SJSA1 (cell line): ENCODE measurements around the gene MAPK14. TPM values are rescaled to one million over a fixed set of nuclear protein-coding genes. Genes with fewer than 3 reads are reported as not detected.

Experiments
- DNase-seq, 2 experiments: peaks; one replicate each; pipeline ENCODE4 v3.0.0-alpha.2; 2015 to 2020; ENCODE audit warnings: low spot score in 2 of 2, low read depth in 1 of 2
- H3K27ac ChIP-seq: fragments of 250-450 bp; sonication (Bioruptor Pico); 2 replicates; pipeline ENCODE4 v1.5.1; 2020; ENCODE audit warnings: mild to moderate bottlenecking, moderate library complexity
- H3K27me3 ChIP-seq: fragments of 250-450 bp; sonication (Bioruptor Pico); replicated peaks from 2 replicates; pipeline ENCODE4 v1.5.1; 2020; ENCODE audit warnings: mild to moderate bottlenecking, moderate library complexity
- H3K36me3 ChIP-seq: fragments of 250-450 bp; sonication (Bioruptor Pico); 2 replicates; pipeline ENCODE4 v1.5.1; 2020; ENCODE audit warnings: mild to moderate bottlenecking
- H3K4me1 ChIP-seq: fragments of 250-450 bp; sonication (Bioruptor Pico); replicated peaks from 2 replicates; pipeline ENCODE4 v1.6.1; 2021; ENCODE audit warnings: mild to moderate bottlenecking
- H3K4me3 ChIP-seq: fragments of 250-450 bp; sonication (Bioruptor Pico); 2 replicates; pipeline ENCODE4 v1.5.1; 2020; ENCODE audit warnings: mild to moderate bottlenecking
- H3K9me3 ChIP-seq: fragments of 250-450 bp; sonication (Bioruptor Pico); replicated peaks from 2 replicates; pipeline ENCODE4 v1.5.1; 2020; ENCODE audit warnings: mild to moderate bottlenecking
- total RNA-seq: library from RNA; depleted of rRNA; stranded (reverse); fragments of >200 nt; shearing (Covaris generic); gene quantifications from 2 replicates; pipeline ENCODE4 v1.2.3, GENCODE V29; 2014

MAPK14 gene
- total RNA-seq, 1 experiment from 2014 or later: 60.9 TPM

DNA sequence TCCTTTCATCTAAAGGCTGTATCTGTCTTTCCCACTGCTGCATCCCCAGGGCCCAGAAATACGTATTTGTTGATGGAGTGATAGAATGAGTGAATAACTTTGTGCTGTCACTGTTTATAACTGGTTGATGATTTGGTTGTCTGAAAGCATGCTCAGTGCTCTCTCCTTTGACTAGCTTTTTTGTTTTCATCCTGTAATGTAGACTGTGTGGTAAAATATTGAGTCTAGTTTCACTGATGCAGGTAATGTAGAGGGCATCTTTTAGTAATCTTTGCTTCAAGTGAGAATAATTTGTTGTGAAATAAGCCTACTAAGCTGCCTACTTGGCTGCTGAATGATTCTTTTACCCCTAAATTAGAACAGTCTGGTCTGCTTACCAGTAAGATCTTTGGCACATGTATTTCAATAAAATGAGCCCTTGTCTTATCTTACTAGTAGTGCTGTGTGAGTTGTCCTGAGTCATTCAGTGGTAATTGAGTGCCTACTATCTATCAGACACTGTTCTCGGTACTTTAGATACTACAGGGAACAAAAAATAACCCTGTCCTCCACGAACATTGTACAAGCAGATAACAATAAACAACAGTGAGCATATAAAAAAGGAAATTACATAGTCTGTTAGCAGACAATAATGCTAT is 39.9 kb downstream of the MAPK14 start:
- DNase-seq: no peak
- Histone ChIP-seq H3K36me3 (peaks cover 7% of the 10 kb centered on the region), H3K27ac (no peak overlapping the region), H3K9me3 (no peaks in the 10 kb centered on the region), H3K4me3 (no peak overlapping the region), H3K27me3 (no peaks in the 10 kb centered on the region), H3K4me1 (no peaks in the 10 kb centered on the region)

DNA sequence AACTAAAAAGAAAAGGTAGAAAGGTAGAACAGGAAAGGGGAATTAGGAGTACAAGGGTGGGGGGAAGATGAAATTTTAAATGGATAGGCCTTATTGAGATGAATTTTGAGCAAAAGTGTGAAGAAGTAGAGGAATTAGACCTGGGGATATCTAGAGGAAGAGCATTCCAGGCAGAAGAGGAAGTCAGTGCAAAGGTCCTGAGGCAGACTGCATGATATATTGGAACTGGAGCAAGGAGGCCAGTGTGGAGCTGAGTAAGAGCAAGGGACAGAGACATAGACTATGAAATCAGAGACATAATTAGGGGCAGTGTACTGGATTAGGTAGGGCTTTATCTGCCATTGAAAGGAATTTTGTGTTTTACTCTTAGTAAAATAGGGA is 40.4 kb downstream of the MAPK14 start:
- peaks cover 2% of the 10 kb centered on the region for H3K36me3 ChIP-seq

DNA sequence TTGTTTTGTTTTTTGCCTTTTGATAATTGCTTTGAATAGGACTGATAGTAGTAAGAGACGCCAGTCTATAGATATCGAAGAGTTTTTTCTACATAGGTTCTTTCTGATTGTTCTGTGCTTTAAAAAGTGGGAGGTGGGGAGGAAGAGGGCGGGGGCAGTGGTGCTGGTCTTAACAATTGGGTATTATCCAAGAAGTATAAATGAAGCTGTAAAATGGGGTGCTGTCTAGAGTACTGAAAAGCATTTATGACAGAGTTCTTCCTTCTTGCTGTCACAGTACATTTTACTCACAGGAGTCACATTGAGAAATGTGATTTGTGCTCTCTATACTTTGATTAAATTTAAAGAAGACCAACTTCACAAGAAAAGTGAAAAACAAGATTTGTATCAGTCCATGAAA is 41.0 kb downstream of the MAPK14 start:
- H3K27me3 ChIP-seq: no peaks in the 10 kb centered on the region
- no peaks in the 10 kb centered on the region for H3K4me1 ChIP-seq
- H3K36me3 ChIP-seq: peaks cover 1% of the 10 kb centered on the region
- no peak overlapping the region for H3K4me3 ChIP-seq
- DNase-seq: no peak
- no peaks in the 10 kb centered on the region for H3K9me3 ChIP-seq
- H3K27ac ChIP-seq: no peak overlapping the region

More for the DNA sequence above, 40.4 kb downstream of the MAPK14 start:
- Histone ChIP-seq H3K9me3 (no peaks in the 10 kb centered on the region), H3K27me3 (no peaks in the 10 kb centered on the region), H3K4me3 (no peak overlapping the region), H3K4me1 (no peaks in the 10 kb centered on the region), H3K27ac (no peak overlapping the region)
- no peak for DNase-seq

DNA sequence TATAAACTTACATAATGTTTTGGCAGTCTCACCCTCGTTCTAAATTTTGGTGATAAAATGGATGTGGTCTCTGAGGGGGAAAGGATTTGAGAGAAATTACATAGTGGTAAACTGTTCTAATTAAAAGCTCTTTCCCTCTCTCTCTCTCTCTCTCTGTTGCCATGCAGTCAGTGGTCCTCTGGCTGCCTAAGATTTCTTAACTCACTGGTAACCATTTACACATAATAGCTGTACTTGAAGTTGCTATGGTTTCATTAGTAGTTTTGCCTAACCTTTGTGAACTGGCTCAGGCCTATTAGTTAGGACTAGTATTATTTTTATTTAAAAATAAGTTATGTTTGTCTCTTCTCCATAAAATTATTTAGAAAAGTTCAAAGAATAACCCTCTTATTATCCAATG is 42.0 kb downstream of the MAPK14 start:
- no peak for DNase-seq
- Histone ChIP-seq H3K27ac (no peak overlapping the region), H3K36me3 (peaks cover 8% of the 10 kb centered on the region), H3K4me1 (no peaks in the 10 kb centered on the region), H3K27me3 (no peaks in the 10 kb centered on the region), H3K9me3 (no peaks in the 10 kb centered on the region), H3K4me3 (no peak overlapping the region)

DNA sequence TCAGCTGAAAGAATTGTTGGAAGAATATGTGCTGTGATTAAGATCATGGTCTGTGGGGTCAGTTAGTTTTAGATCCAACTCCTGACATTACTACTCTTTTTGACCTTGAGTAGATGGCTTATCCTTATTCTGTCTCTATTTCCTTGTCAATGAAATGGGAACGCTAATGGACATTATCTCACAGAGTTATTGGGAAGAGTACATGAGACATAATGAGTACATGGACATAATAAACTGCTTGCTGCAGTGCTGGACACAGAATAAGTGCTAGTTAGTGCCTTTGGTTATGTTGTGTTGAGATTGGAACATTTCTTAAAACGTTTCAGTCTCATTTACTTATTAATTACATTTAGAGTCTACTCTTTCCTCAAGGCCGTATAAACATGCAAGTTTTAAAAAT is 42.6 kb downstream of the MAPK14 start:
- H3K4me3 ChIP-seq: no peak overlapping the region
- no peaks in the 10 kb centered on the region for H3K9me3 ChIP-seq
- H3K4me1 ChIP-seq: no peaks in the 10 kb centered on the region
- H3K27me3 ChIP-seq: no peaks in the 10 kb centered on the region
- no peak for DNase-seq
- H3K36me3 ChIP-seq: peaks cover 9% of the 10 kb centered on the region
- no peak overlapping the region for H3K27ac ChIP-seq

DNA sequence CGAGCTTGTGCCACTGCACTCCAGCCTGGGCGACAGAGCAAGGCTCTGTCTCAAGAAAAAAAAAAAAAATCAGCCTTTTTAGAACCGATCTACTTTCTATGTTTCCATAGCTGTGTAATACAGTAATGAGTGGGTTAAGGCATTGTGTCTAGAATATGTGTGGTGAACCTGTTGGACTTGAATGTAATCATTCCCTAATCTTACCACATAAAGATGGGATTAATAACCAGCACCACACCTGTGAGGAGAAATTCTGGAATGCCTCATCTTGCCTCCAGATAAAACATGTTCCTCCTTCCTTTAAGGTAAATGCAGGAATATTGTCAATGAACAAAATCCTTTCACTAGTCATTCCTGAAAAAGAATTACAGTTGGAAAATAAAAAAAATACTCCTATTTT is 43.7 kb downstream of the MAPK14 start:
- no peaks in the 10 kb centered on the region for H3K4me1 ChIP-seq
- no peaks in the 10 kb centered on the region; the same call in 1 of the 2 replicates for H3K27me3 ChIP-seq
- no peak for DNase-seq
- no peaks in the 10 kb centered on the region for H3K9me3 ChIP-seq
- H3K4me3 ChIP-seq: no peak overlapping the region
- peaks cover 18% of the 10 kb centered on the region for H3K36me3 ChIP-seq
- H3K27ac ChIP-seq: no peak overlapping the region

DNA sequence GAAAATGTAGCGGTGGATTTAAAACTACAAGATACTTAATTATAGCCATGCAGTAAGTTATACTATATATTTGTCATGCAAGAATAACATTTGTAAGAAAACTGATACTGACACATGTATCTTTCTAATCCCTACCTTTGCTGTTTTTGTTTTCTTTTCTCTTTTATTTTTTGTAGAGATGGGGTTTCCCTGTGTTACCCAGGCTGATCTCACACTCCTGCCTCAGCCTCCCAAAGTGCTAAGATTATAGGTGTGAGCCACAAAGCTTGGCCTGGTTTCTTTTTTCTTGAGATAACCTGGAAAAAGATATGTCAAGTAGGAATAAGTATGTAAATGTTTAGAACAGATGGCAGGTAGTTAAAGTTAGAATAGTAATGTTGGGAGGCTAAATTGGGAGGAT is 44.1 kb downstream of the MAPK14 start:
- no peak overlapping the region for H3K27ac ChIP-seq
- no peaks in the 10 kb centered on the region; the same call in 1 of the 2 replicates for H3K27me3 ChIP-seq
- H3K9me3 ChIP-seq: no peaks in the 10 kb centered on the region
- peaks cover 22% of the 10 kb centered on the region for H3K36me3 ChIP-seq
- no peaks in the 10 kb centered on the region for H3K4me1 ChIP-seq
- no peak overlapping the region for H3K4me3 ChIP-seq
- no peak for DNase-seq

DNA sequence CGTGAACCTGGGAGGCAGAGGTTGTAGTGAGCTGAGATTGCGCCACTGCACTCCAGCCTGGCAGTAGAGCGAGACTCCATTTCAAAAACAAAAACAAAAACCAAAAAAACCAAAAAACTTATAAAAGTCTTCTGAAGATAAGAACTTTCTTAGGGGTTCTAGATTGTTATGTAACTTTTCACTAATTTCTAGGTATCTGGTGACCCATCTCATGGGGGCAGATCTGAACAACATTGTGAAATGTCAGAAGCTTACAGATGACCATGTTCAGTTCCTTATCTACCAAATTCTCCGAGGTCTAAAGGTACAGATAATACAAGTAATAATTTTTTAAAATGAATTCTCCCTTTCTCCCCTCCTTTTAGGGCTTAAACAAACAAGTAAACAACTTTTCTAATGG is 45.1 kb downstream of the MAPK14 start:
- H3K36me3 ChIP-seq: peaks cover 32% of the 10 kb centered on the region

DNA sequence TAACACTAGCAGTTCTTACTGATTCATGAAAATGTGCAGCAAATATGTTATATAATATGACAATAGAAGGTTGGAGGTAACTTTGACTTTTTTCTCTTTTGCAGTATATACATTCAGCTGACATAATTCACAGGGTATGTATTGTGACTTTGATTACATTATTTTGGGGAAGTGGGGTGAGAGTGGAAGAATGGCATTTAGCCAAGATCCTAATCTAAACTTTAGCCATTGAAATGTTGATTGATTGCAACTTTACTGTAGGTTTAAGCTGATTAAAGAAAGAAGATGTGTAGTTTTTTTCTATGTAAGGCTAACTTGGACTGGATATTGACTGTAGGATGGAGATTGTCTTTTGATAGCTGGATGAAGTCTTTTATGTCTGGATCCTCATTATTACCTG is 46.0 kb downstream of the MAPK14 start:
- H3K4me3 ChIP-seq: no peak overlapping the region
- no peaks in the 10 kb centered on the region; the same call in 1 of the 2 replicates for H3K27me3 ChIP-seq
- H3K9me3 ChIP-seq: no peaks in the 10 kb centered on the region
- no peak for DNase-seq
- H3K4me1 ChIP-seq: no peaks in the 10 kb centered on the region
- peaks cover 41% of the 10 kb centered on the region for H3K36me3 ChIP-seq
- no peak overlapping the region for H3K27ac ChIP-seq

More for the DNA sequence above, 45.1 kb downstream of the MAPK14 start:
- Histone ChIP-seq H3K27ac (no peak overlapping the region), H3K27me3 (no peaks in the 10 kb centered on the region; the same call in 1 of the 2 replicates), H3K4me1 (no peaks in the 10 kb centered on the region), H3K9me3 (no peaks in the 10 kb centered on the region), H3K4me3 (no peak overlapping the region)
- no peak for DNase-seq

DNA sequence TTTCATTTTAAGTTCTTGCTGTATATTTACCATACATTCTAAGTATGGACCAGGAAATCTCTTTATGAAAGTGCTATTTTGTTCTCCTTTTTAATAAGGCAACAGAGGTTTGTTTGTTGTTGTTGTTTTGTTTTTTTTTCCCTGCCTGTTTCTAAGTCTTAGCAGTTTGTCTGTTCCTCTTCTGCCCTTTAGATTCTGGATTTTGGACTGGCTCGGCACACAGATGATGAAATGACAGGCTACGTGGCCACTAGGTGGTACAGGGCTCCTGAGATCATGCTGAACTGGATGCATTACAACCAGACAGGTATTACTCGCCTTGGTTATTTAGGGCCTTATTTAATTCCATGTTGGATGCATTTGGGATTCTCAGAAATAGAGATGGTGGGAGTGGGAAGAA is 48.0 kb downstream of the MAPK14 start:
- no peaks in the 10 kb centered on the region for H3K4me1 ChIP-seq
- H3K4me3 ChIP-seq: no peak overlapping the region
- peaks cover 52% of the 10 kb centered on the region for H3K36me3 ChIP-seq
- DNase-seq: no peak
- no peaks in the 10 kb centered on the region; the same call in 1 of the 2 replicates for H3K27me3 ChIP-seq
- H3K9me3 ChIP-seq: no peaks in the 10 kb centered on the region
- H3K27ac ChIP-seq: no peak overlapping the region

DNA sequence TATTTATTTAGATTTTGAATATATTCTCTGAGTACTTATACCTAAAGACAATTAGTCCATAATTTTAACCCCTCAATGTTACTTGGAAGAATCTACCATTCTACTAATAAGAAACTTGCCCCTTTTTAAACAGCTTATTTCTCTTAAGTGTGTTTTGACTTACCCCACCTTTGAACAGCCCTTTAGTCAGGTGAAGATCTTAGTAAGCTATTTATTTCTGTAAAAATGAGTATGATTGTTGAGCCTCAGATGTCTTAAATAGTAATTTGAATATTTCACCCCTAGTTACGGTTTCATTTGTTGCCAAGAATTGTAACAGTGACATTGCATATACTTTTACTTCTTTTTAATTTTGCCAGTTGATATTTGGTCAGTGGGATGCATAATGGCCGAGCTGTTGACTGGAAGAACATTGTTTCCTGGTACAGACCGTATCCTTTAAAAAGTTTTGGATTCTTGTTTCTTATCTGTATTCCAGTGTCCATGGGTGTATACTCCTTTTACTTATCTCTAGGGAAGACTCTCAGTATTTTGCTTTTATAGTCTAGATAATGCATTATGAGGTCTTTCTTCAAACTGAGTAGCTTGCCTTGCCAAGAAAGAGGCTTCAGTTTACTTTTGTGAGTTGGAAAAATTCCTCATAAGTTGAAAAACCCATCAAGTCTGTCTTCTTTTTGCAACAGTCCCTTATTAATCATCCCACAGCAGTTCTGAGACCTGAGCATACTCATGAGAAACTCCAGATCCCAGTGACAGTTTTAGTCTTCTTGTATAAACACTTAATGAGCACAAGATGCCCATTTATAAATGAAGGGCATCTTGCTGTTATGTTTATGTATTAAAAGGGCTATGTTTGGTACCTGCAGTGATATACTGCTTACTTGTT is 48.8 kb downstream of the MAPK14 start:
- no peaks in the 10 kb centered on the region; the same call in 1 of the 2 replicates for H3K27me3 ChIP-seq
- no peak for DNase-seq
- H3K36me3 ChIP-seq: peaks cover 60% of the 10 kb centered on the region
- no peak overlapping the region for H3K4me3 ChIP-seq
- no peak overlapping the region for H3K27ac ChIP-seq
- H3K4me1 ChIP-seq: no peaks in the 10 kb centered on the region
- no peaks in the 10 kb centered on the region for H3K9me3 ChIP-seq

DNA sequence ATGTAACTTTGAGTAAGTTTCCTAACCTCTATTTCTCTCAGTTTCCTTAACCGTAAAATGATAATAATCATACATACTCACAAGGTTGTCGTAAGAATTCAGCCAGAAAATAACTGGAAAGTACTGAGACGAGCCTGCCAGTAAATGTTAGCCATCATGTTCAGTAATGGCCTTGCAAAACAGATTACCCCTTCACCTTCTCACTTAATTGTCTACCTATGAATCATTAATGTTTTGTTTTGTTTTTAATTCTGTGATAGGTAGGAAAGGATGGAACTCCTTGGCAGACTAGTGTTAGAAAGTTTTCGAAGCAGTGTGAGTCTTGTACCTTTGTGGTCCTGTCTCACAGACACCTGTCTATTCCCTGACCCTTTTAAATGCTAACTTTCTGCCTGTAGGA is 50.6 kb downstream of the MAPK14 start:
- no peak for DNase-seq
- no peaks in the 10 kb centered on the region; the same call in 1 of the 2 replicates for H3K27me3 ChIP-seq
- H3K36me3 ChIP-seq: peaks cover 77% of the 10 kb centered on the region

DNA sequence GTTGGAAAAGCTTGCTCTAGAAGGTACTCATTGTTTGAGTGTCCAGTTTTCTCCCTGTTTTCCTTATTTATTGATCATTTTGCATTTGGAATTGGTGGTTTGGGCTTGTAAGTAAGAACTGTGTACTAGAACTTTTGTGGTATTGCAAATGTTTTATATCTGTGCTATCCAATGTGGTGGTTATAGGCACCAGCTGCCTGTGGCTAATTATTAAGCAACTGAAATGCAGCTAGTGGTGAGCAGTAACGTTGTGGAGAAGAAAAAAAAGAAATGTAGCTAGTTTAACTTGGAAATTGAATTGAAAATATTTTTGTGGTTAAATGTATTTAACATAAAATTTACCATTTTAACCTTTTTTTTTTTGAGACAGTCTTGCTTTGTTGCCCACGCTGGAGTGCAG is 52.0 kb downstream of the MAPK14 start:
- no peaks in the 10 kb centered on the region; the same call in 1 of the 2 replicates for H3K27me3 ChIP-seq
- H3K4me1 ChIP-seq: no peaks in the 10 kb centered on the region
- DNase-seq: no peak
- no peaks in the 10 kb centered on the region for H3K9me3 ChIP-seq
- no peak overlapping the region for H3K27ac ChIP-seq
- peaks cover 84% of the 10 kb centered on the region for H3K36me3 ChIP-seq
- no peak overlapping the region for H3K4me3 ChIP-seq

More for the DNA sequence above, 50.6 kb downstream of the MAPK14 start:
- Histone ChIP-seq H3K9me3 (no peaks in the 10 kb centered on the region), H3K27ac (no peak overlapping the region), H3K4me1 (no peaks in the 10 kb centered on the region), H3K4me3 (no peak overlapping the region)

DNA sequence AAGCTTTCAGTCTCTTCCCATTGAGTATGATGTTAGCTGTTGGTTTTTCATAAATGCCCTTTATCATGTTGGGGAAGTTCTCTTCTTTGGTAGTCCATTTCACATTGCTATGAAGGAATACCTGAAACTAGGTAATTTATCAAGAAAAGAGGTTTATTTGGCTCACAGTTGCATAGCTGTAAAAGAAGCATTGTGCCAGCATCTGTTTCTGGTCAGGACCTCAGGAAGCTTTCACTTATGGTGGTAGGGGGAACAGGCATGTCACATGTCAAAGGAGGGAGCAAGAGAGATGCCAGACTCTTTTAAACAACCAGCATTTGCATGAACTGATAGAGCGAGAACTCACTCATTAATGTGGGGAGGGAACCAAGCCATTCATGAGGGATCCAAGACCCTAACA is 54.7 kb downstream of the MAPK14 start:
- no peaks in the 10 kb centered on the region for H3K9me3 ChIP-seq
- H3K27me3 ChIP-seq: no peaks in the 10 kb centered on the region
- H3K4me3 ChIP-seq: no peak overlapping the region
- DNase-seq: no peak
- no peaks in the 10 kb centered on the region for H3K4me1 ChIP-seq
- no peak overlapping the region for H3K27ac ChIP-seq
- H3K36me3 ChIP-seq: peaks cover 90% of the 10 kb centered on the region
